Measurements from ENCODE around the gene SLC36A3. TPM values are rescaled to one million over a fixed set of nuclear protein-coding genes. Genes with fewer than 3 reads are reported as not detected.

Gene SLC36A3
- total and polyA plus RNA-seq, 2 of the 4 experiments (the other 2 are of a cell fraction) = not detected

- POLR2A ChIA-PET (ENCODE audit: unreplicated experiment) = no interaction called here
- Histone ChIP-seq H3K4me1 (ENCODE audit: control insufficient read depth, insufficient read depth, low read length) (no peaks in the 10 kb centered on the region), H3K27me3 (ENCODE audit: control insufficient read depth, insufficient read depth, low read length) (peaks cover 1% of the 10 kb centered on the region), H3K36me3 (ENCODE audit: control insufficient read depth, insufficient read depth, low read length) (no peaks in the 10 kb centered on the region), H2AK5ac (ENCODE audit: low read depth, low read length) (no peak overlapping the region), H3K4me3 (ENCODE audit: insufficient read depth, low read depth, low read length) (no peak overlapping the region), H2BK20ac (ENCODE audit: low read depth, low read length) (no peak overlapping the region), H4K20me1 (ENCODE audit: insufficient read depth, low read length) (no peaks in the 10 kb centered on the region), H3K23ac (ENCODE audit: low read depth, low read length) (no peak overlapping the region), H3K18ac (ENCODE audit: low read depth, low read length) (no peak overlapping the region), H2AFZ (replicated peaks; ENCODE audit: low read length, poor library complexity) (no peak overlapping the region), H2BK15ac (ENCODE audit: low read depth, low read length) (no peak overlapping the region), H2BK120ac (ENCODE audit: low read depth, low read length) (no peak overlapping the region), H4K5ac (ENCODE audit: low read depth, low read length) (no peak overlapping the region), H3K9me3 (ENCODE audit: control insufficient read depth, insufficient read depth, low read length) (no peaks in the 10 kb centered on the region), H3K4me2 (ENCODE audit: low read depth, low read length) (no peak overlapping the region), H3K79me1 (ENCODE audit: low read depth in 1 of 2, low read length in 2 of 2) (no peaks in the 10 kb centered on the region), H3K27ac (ENCODE audit: insufficient read depth, low read length) (no peak overlapping the region), H3K9ac (ENCODE audit: low read depth, low read length) (no peak overlapping the region), H3K56ac (ENCODE audit: extremely low read depth, insufficient read depth, low read length) (no peak overlapping the region), H3K9me1 (ENCODE audit: insufficient read depth, low read length) (no peaks in the 10 kb centered on the region), H4K91ac (ENCODE audit: insufficient read depth, low read depth, low read length) (no peak overlapping the region), H4K8ac (ENCODE audit: low read depth in 2 of 2, low read length in 2 of 2) (no peak overlapping the region), H3K4ac (ENCODE audit: low read depth, low read length) (no peak overlapping the region), H3K14ac (replicated peaks; ENCODE audit: low read depth, low read length) (no peak overlapping the region), H2BK5ac (ENCODE audit: low read depth, low read length, poor library complexity, severe bottlenecking) (no peak overlapping the region), H2AK9ac (replicated peaks; ENCODE audit: low read depth, low read length, poor library complexity) (no peak overlapping the region)
- CTCF ChIA-PET = no interaction called here
- DNase-seq (no peak), ATAC-seq (ENCODE audit: low read depth) (no peak)
- dilution Hi-C loops (cut with HindIII; ENCODE audit: low sequenced_read_pairs, unreplicated experiment) = no loop called here
- WGBS, 2 experiments (ENCODE audit: extremely low coverage in 2 of 2, insufficient read length in 1 of 2) = no CpG with 5 or more reads among the region's 1 CpG
- in situ Hi-C loops (cut with MboI; ENCODE audit: low sequenced_read_pairs) = no loop called here
- intact Hi-C loops (cut with micrococcal nuclease) = no loop called here
- BruUV-seq (replicated peaks) = no TSS peak
- TF ChIP-seq RCOR1 (IDR thresholded peaks at IDR 0.05; ENCODE audit: insufficient replicate concordance, low read length) (no peak), CEBPB (IDR thresholded peaks at IDR 0.05; ENCODE audit: low read depth, low read length) (peak; percentile 59)
Measured at GRCh38 chr5:151351671-151352070, 48.1 kb upstream of the SLC36A3 start.

Data from IMR-90 (cell line).